SU-DHL-6 (cell line): ENCODE results near the gene PTGES2.

Source experiments
- H2AFZ ChIP-seq: fragments of 200-600 bp; sonication (generic); 2 replicates; pipeline ENCODE4 v1.6.1; 2014; ENCODE audit warnings: low read depth, mild to moderate bottlenecking, moderate library complexity, mixed read lengths, antibody characterized with exemption, low read length; ENCODE audit not compliant: severe bottlenecking
- H3F3A ChIP-seq: fragments of 200-600 bp; shearing (Covaris generic); 2 replicates; pipeline ENCODE4 v1.6.0; 2016; ENCODE audit warnings: antibody characterized with exemption, mild to moderate bottlenecking; ENCODE audit not compliant: insufficient read depth
- H3K27ac ChIP-seq: fragments of 200-600 bp; sonication (generic); 2 replicates; pipeline ENCODE4 v1.5.1; 2016; ENCODE audit warnings: low read depth, mild to moderate bottlenecking, low read length, moderate library complexity, mixed read lengths
- H3K27me3 ChIP-seq: fragments of 200-600 bp; sonication (generic), shearing (Covaris generic); 2 replicates; pipeline ENCODE4 v1.6.0; 2014; ENCODE audit warnings: mild to moderate bottlenecking, low read length
- H3K36me3 ChIP-seq: fragments of 200-600 bp; sonication (generic); 2 replicates; pipeline ENCODE4 v1.6.1; 2014; ENCODE audit warnings: mild to moderate bottlenecking, low read length, mixed read lengths
- H3K4me2 ChIP-seq: fragments of 300-600, 200-600 bp; shearing (Covaris generic), sonication (generic); 2 replicates; pipeline ENCODE4 v1.6.0; 2014; ENCODE audit warnings: low read length, low read depth, mild to moderate bottlenecking; ENCODE audit not compliant: poor library complexity, severe bottlenecking
- H3K4me3 ChIP-seq: fragments of 200-600 bp; sonication (generic); 2 replicates; pipeline ENCODE4 v1.5.1; 2014; ENCODE audit warnings: antibody characterized with exemption, low read length, mild to moderate bottlenecking, mixed read lengths; ENCODE audit not compliant: insufficient read depth, poor library complexity, severe bottlenecking
- H3K79me2 ChIP-seq: fragments of 200-600 bp; sonication (generic); 2 replicates; pipeline ENCODE4 v1.6.1; 2014; ENCODE audit warnings: mild to moderate bottlenecking, low read length, moderate library complexity; ENCODE audit not compliant: insufficient read depth
- H3K9ac ChIP-seq: fragments of 200-600 bp; sonication (generic); 2 replicates; pipeline ENCODE4 v1.7.0; 2014; ENCODE audit warnings: mild to moderate bottlenecking, low read length
- H3K9me2 ChIP-seq: fragments of 200-600 bp; sonication (generic); replicated peaks from 2 replicates; pipeline ENCODE4 v1.6.1; 2014; ENCODE audit warnings: low read length; ENCODE audit not compliant: insufficient read depth
- H3K9me3 ChIP-seq: fragments of 200-600 bp; sonication (generic); 2 replicates; pipeline ENCODE4 v1.6.1; 2014; ENCODE audit warnings: low read length, mixed read lengths; ENCODE audit not compliant: insufficient read depth
- H4K20me1 ChIP-seq: fragments of 200-600 bp; sonication (generic); 2 replicates; pipeline ENCODE4 v1.6.1; 2014; ENCODE audit warnings: low read depth, mild to moderate bottlenecking, antibody characterized with exemption, low read length, moderate library complexity, mixed read lengths
- CTCF ChIP-seq: fragments of 200-600 bp; sonication (generic); IDR thresholded peaks from one replicate; pipeline ENCODE4 v1.5.1; 2017; ENCODE audit warnings: antibody characterized with exemption, mild to moderate bottlenecking, low read length, moderate library complexity; ENCODE audit not compliant: insufficient read depth, poor library complexity, severe bottlenecking
- EZH2phosphoT487 ChIP-seq: fragments of 200-600 bp; sonication (generic), shearing (Covaris generic); conservative IDR thresholded peaks from 2 replicates; pipeline ENCODE4 v1.6.1; 2018; ENCODE audit warnings: mild to moderate bottlenecking, antibody characterized with exemption, low read length, moderate library complexity, mixed read lengths

PTGES2 gene

GRCh38 chr9:128094950-128095544, 32.5 kb downstream of the PTGES2 start:
- no peaks in the 10 kb centered on the region for H3K9me3 ChIP-seq
- no peaks in the 10 kb centered on the region for H3K36me3 ChIP-seq
- H3K4me2 ChIP-seq: no peak overlapping the region
- no peak overlapping the region for H3K4me3 ChIP-seq
- peaks cover 89% of the 10 kb centered on the region for H3K79me2 ChIP-seq
- H4K20me1 ChIP-seq: no peaks in the 10 kb centered on the region
- H3K9ac ChIP-seq: no peak overlapping the region
- no peaks in the 10 kb centered on the region for H3F3A ChIP-seq
- H3K27ac ChIP-seq: no peak overlapping the region
- TF ChIP-seq EZH2phosphoT487 (no peak), CTCF (no peak)
- H3K27me3 ChIP-seq: no peaks in the 10 kb centered on the region
- H3K9me2 ChIP-seq: no peaks in the 10 kb centered on the region
- no peak overlapping the region for H2AFZ ChIP-seq

- H3K27me3 ChIP-seq: no peaks in the 10 kb centered on the region
- H2AFZ ChIP-seq: no peak overlapping the region
- peaks cover 89% of the 10 kb centered on the region for H3K79me2 ChIP-seq
- H3K36me3 ChIP-seq: no peaks in the 10 kb centered on the region
- H3K9me3 ChIP-seq: no peaks in the 10 kb centered on the region
- no peaks in the 10 kb centered on the region for H3F3A ChIP-seq
- H3K27ac ChIP-seq: no peak overlapping the region
- H3K9me2 ChIP-seq: no peaks in the 10 kb centered on the region
- TF ChIP-seq CTCF (no peak), EZH2phosphoT487 (no peak)
- H3K4me2 ChIP-seq: no peak overlapping the region
- H3K4me3 ChIP-seq: no peak overlapping the region
- no peaks in the 10 kb centered on the region for H4K20me1 ChIP-seq
- H3K9ac ChIP-seq: no peak overlapping the region
Observed at GRCh38 chr9:128094166-128094949, 33.2 kb downstream of the PTGES2 start.

- H3K4me3 ChIP-seq: no peak overlapping the region
Observed at GRCh38 chr9:128093011-128093410, 34.5 kb downstream of the PTGES2 start.

More at GRCh38 chr9:128093011-128093410, 34.5 kb downstream of the PTGES2 start:
- H3K27ac ChIP-seq: no peak overlapping the region
- H3K79me2 ChIP-seq: peaks cover 90% of the 10 kb centered on the region
- no peak overlapping the region for H3K9ac ChIP-seq
- no peaks in the 10 kb centered on the region for H4K20me1 ChIP-seq
- TF ChIP-seq EZH2phosphoT487 (no peak), CTCF (no peak)
- no peak overlapping the region for H2AFZ ChIP-seq
- no peaks in the 10 kb centered on the region for H3K9me2 ChIP-seq
- H3K4me2 ChIP-seq: no peak overlapping the region
- no peaks in the 10 kb centered on the region for H3K27me3 ChIP-seq
- no peaks in the 10 kb centered on the region for H3K36me3 ChIP-seq
- 0 out of 2 replicates have a peak, but pooled peaks cover 4% of the 10 kb centered on the region for H3F3A ChIP-seq
- no peaks in the 10 kb centered on the region for H3K9me3 ChIP-seq
